Thymus (tissue), 11 donors: Measurements from ENCODE around the gene DYNLL1. TPM values are rescaled to one million over a fixed set of nuclear protein-coding genes. Genes with fewer than 3 reads are reported as not detected.
A peak's percentile ranks its signal among the peaks of the same experiment; 100 is the strongest.

Experiments used
- DNase-seq, 9 donors: peaks; one replicate each; pipeline ENCODE4 v3.0.0-alpha.2; 2013; ENCODE audit warnings: low spot score in 9 of 9, low read depth in 6 of 9, missing footprints in 1 of 9
- H3K27ac ChIP-seq, 2 donors: one replicate each; pipeline ENCODE4 v1.5.1; 2013; ENCODE audit warnings: control low read depth in 1 of 2, low read depth in 1 of 2, low read length in 1 of 2, mild to moderate bottlenecking in 1 of 2, moderate library complexity in 1 of 2
- H3K27me3 ChIP-seq, 2 donors: one replicate each; pipeline ENCODE4 v1.5.1; 2013; ENCODE audit warnings: low read length in 1 of 2; ENCODE audit not compliant: control insufficient read depth in 2 of 2, insufficient read depth in 1 of 2
- H3K36me3 ChIP-seq, 2 donors: one replicate each; pipeline ENCODE4 v1.5.1; 2013; ENCODE audit warnings: low read length in 1 of 2, mild to moderate bottlenecking in 1 of 2, moderate library complexity in 1 of 2; ENCODE audit not compliant: control insufficient read depth in 2 of 2, insufficient read depth in 2 of 2
- H3K4me1 ChIP-seq, 2 donors: one replicate each; pipeline ENCODE4 v1.5.1; 2013; ENCODE audit warnings: low read length in 2 of 2; ENCODE audit not compliant: control insufficient read depth in 2 of 2, insufficient read depth in 2 of 2
- H3K4me3 ChIP-seq, 2 donors: one replicate each; pipeline ENCODE4 v1.5.1; 2013; ENCODE audit warnings: low read length in 2 of 2, control low read depth in 1 of 2, mild to moderate bottlenecking in 1 of 2
- H3K9me3 ChIP-seq, 2 donors: one replicate each; pipeline ENCODE4 v1.5.1; 2013; ENCODE audit warnings: low read length in 1 of 2, mild to moderate bottlenecking in 1 of 2; ENCODE audit not compliant: control insufficient read depth in 2 of 2, insufficient read depth in 1 of 2
- WGBS: extraction: QIAGEN DNeasy Blood & Tissue Kit; methylation state at CpG from one replicate; pipeline ENCODE4 v1.1.7; 2013; 5-methylcytosine and 5-hydroxymethylcytosine counted together
- polyA plus RNA-seq: library from polyadenylated mRNA; stranded (reverse); fragments of 200-250 nt; gene quantifications from one replicate; pipeline ENCODE4 v1.2.3, GENCODE V29; 2013
- total RNA-seq: library from RNA; stranded (reverse); fragments of 120-200 nt; gene quantifications from one replicate; pipeline ENCODE4 v1.2.4, GENCODE V29; 2013
- donor health status: healthy.

Gene DYNLL1
- total and polyA plus RNA-seq, 2 donors: 248 to 410 TPM

DNA sequence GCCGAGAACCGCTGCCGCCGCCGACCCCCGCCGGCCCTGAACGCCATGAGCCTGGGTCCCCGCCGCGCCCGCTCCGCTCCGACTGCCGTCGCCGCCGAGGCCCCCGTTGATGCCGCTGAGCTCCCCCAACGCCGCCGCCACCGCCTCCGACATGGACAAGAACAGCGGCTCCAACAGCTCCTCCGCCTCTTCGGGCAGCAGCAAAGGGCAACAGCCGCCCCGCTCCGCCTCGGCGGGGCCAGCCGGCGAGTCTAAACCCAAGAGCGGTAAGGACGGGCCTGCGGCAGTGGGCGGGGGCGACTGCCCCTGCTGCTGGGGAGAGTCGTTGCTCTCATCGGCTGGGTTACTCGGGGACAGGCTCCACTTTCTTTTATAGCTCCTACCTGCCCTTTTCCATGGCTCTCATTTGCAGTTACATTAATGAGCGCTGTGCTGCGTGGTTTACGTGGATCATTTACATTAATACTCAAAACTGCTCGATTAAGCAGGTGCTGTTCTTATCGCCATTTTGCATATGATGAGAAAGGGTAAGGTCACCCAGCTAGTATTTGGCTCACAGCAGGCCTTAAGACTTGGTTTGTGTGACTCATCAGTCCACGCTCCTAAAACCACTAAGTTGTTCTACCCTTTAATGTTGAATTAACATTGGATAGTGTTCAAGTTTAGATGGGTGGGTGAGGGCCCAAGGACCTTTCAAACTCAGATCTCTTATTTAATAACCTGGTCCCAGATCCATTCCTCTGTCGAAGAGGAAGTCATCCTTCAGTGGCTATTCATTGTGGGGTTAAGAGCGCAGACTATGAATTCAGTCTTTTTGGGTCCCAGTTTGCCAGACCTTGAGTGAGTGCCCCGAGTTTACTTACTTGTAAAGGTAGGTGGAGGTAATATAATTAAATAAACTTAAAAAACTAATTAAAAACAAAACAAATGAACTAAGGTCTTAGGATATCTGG, 39.1 kb downstream of the DYNLL1 start:
- peak overlapping the region; percentile 91 to 96 for H3K4me3 ChIP-seq
- H3K27me3 ChIP-seq: no peaks in the 10 kb centered on the region
- WGBS: 2% methylated on average over 52 of the region's 52 CpGs
- H3K9me3 ChIP-seq: no peaks in the 10 kb centered on the region
- peaks cover 26 to 51% of the 10 kb centered on the region in 2 donors for H3K4me1 ChIP-seq
- peak overlapping the region; percentile 68 to 86 for H3K27ac ChIP-seq
- peaks cover 11 to 29% of the 10 kb centered on the region in 2 donors for H3K36me3 ChIP-seq
- DNase-seq: peak in 3 of 9 donors; percentile 32 to 41 (median 37)

DNA sequence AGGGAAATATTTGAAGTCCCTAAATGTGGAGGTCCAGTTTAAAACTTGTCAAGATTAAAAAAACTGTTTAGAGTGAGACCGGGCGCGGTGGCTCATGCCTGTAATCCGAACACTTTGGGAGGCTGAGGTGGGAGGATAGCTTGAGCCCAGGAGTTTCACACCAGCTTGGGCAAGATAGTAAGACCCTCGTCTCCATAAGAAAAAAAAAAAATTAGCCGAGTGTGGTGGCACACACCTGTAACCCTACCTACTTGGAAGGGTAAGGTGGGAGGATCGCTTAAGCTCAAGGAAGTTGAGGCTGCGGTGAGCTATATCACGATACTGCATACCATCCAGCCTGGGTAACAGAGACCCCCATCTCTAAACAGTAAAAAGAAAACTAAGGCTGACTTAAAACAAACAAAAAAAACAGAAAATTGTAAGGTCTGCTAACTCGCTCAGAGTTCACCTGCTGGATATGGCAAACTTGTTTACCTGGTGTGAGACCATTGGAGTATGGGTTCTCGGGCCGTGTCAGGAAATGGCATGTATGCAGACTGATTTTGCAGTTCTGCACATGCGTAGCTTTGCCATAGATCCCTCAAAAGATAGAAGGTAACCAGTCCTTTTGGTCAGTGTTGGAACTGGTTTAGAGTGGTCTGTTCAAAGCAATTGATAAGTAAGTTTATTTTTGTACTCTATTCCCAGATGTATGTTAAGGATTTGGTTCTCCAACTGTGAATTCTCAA, 40.3 kb downstream of the DYNLL1 start:
- H3K4me3 ChIP-seq: peak overlapping the region; percentile 91 to 96
- peaks cover 26 to 44% of the 10 kb centered on the region in 2 donors for H3K4me1 ChIP-seq
- H3K27me3 ChIP-seq: no peaks in the 10 kb centered on the region
- peak overlapping the region in 1 of 2 donors; percentile 25 for H3K27ac ChIP-seq
- peak in 2 of 9 donors; percentile 18 to 24 for DNase-seq
- no peaks in the 10 kb centered on the region for H3K9me3 ChIP-seq
- 75% methylated on average over 13 of the region's 13 CpGs for WGBS
- H3K36me3 ChIP-seq: peaks cover 11 to 39% of the 10 kb centered on the region in 2 donors

DNA sequence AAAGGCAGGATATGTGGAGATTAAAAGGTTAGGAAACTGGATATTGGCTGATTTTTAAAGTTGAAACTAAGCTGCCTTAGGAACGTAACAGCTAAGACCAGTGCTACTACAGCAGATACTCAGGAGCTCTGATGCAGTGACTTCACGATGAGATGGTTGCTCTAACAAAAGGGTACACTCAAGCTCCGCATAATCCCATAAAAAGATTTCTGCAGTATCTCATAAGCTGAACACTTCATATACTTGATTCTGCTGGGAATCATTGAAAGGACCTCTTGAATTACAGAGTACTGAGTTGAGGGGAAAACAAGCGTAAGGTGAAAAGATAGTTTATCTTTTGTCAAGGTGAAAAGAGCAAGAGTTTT, 41.9 kb downstream of the DYNLL1 start:
- Histone ChIP-seq H3K27me3 (no peaks in the 10 kb centered on the region), H3K4me3 (peak overlapping the region in 1 of 2 donors; percentile 11), H3K4me1 (peaks cover 26 to 41% of the 10 kb centered on the region in 2 donors), H3K9me3 (no peaks in the 10 kb centered on the region), H3K27ac (no peak overlapping the region), H3K36me3 (peaks cover 17 to 51% of the 10 kb centered on the region in 2 donors)
- DNase-seq: no peak
- 87% methylated on average over 4 of the region's 4 CpGs for WGBS

DNA sequence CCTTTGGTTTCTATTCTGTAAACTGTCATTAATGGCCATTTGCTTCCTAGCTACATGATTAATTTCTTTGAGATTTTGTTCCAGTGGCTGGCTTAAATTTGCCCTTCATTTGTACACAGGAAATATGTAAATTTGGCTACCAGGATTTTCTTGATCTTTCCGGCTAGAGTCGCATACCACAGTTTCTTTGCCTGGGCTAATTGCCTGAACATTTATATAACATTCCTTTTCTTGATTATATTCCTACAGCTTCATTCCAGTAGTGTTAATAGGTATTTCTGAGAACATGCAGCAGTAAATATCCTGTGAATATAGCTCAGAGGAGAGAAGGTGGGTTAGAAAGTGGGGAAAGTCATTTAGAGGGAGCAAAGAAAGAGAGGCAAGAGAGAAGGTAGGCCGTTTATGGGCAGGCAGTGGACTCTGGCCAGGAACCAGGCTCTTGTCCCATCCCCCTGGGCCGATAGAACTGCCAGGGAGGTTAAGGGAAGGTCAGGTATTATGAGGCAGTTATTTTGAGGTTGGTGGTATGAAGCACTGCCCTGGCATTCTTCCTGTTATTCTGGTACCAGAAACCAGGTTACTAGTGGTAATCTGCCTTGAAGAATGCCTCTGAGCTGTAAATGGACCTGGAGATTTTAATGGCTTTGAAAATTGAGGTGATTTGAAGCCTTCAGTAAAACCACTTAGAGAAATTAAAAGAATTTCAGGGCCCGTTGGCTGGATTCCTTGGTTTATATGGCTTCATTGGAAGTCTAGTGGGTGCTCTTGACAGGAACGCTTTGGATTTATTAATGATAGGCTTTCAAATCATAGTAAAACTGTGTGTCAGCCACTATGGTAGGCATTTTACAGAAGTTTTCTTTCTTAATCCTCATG, 42.6 kb downstream of the DYNLL1 start:
- Histone ChIP-seq H3K27me3 (no peaks in the 10 kb centered on the region), H3K27ac (peak overlapping the region in 1 of 2 donors; percentile 30), H3K9me3 (no peaks in the 10 kb centered on the region), H3K36me3 (peaks cover 17 to 58% of the 10 kb centered on the region in 2 donors), H3K4me3 (peak overlapping the region in 1 of 2 donors; percentile 17), H3K4me1 (peaks cover 26 to 35% of the 10 kb centered on the region in 2 donors)
- no peak for DNase-seq
- WGBS: 48% methylated on average over 6 of the region's 6 CpGs

DNA sequence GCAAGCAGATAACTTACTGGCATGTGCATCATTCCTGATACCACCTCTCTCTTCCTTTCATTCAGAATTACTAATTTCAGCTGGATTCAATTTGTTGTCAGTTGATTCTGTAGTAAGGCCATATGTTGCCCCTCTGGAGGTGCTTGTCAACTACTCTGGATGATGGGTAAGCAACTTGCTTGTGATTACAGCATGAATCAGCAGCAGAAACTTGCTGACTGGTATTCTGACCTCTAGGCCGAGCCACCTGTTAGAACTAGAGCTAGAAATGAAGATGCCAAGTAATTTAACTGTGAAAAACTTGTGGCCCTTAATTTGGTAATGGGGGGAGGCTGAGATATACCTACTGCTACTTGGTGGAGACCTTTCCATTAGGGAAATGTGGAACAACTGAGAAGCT, 43.4 kb downstream of the DYNLL1 start:
- Histone ChIP-seq H3K27me3 (no peaks in the 10 kb centered on the region), H3K4me1 (peaks cover 26 to 33% of the 10 kb centered on the region in 2 donors), H3K4me3 (no peak overlapping the region), H3K9me3 (no peaks in the 10 kb centered on the region), H3K27ac (no peak overlapping the region), H3K36me3 (peaks cover 20 to 62% of the 10 kb centered on the region in 2 donors)
- WGBS: 84% methylated on average over 1 of the region's 1 CpG
- DNase-seq: no peak

DNA sequence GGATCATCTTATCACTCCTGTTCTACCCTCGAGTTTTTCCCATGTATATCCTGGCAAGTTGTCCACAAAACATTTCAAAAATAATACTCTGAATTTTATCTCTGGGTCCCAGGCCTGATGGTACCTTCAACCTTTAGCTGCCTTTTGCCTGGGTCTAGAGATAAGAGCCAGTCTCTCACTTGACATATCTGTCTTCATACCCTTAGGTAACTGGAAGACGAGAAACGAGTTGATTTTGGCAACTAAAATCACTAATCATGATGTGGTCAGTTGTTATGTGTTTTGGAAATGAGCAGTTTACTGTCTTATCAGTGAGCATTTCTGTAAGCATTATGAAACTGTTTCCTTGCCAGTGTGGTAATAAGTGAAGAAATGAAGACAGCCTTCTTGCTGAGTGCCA, 44.5 kb downstream of the DYNLL1 start:
- H3K4me3 ChIP-seq: no peak overlapping the region
- H3K9me3 ChIP-seq: no peaks in the 10 kb centered on the region
- no peak for DNase-seq
- no peak overlapping the region for H3K27ac ChIP-seq
- H3K36me3 ChIP-seq: peaks cover 22 to 65% of the 10 kb centered on the region in 2 donors
- peaks cover 26 to 29% of the 10 kb centered on the region in 2 donors for H3K4me1 ChIP-seq
- WGBS: 59% methylated on average over 3 of the region's 3 CpGs
- H3K27me3 ChIP-seq: no peaks in the 10 kb centered on the region

DNA sequence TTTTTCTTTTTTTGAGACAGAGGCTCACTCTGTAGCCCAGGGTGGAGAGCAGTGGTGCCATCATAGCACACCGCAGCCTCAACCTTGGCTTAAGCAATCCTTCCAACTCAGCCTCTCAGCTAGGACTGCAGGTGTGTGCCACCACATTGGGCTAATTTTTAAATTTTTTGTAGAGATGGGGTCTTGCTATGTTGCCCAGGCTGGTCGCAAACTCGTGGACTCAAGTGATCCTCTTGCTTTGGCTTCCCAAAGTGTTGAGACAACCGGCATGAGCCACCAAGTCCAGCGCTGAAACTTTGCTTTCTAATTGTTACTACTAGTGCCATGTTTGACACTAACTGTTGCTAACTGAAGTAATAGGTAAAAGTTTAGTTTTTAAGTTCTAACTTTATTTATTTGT, 46.3 kb downstream of the DYNLL1 start:
- Histone ChIP-seq H3K9me3 (no peaks in the 10 kb centered on the region), H3K4me3 (no peak overlapping the region), H3K27ac (no peak overlapping the region), H3K27me3 (no peaks in the 10 kb centered on the region), H3K4me1 (peaks cover 15% of the 10 kb centered on the region in 2 donors), H3K36me3 (peaks cover 31 to 72% of the 10 kb centered on the region in 2 donors)
- 98% methylated on average over 5 of the region's 5 CpGs for WGBS
- DNase-seq: no peak

DNA sequence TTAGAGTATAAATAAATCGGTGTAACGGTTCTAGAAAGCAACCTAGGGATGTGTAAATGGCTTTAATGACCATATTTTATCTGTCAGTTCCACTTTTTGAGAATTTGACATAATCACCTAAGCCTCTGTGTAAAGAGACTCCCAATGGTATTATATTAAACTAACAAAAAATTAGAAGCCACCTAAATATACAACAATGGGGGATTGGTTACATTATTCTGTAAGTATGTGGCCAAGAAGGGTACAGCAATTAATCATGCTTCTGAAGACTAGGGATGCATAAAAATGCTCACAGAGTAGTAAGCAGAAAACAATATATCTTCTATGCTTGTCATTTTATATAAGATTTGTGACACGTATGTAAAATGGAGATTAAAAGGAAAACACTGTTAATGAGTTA, 48.8 kb downstream of the DYNLL1 start:
- Histone ChIP-seq H3K27me3 (no peaks in the 10 kb centered on the region), H3K4me3 (no peak overlapping the region), H3K27ac (no peak overlapping the region), H3K4me1 (no peaks in the 10 kb centered on the region), H3K9me3 (no peaks in the 10 kb centered on the region), H3K36me3 (peaks cover 45 to 76% of the 10 kb centered on the region in 2 donors)
- 97% methylated on average over 3 of the region's 3 CpGs for WGBS
- DNase-seq: no peak
